Measurements from ENCODE around the gene TRAK2.

The TRAK2 gene

GRCh38 chr2:201466050-201466675 lies 14.9 kb upstream of the TRAK2 start:
- no peak for ATAC-seq (replicated peaks)
- Mint-ChIP-seq H3K36me3 (ENCODE audit: insufficient read depth) (peaks cover 14% of the 10 kb centered on the region), H3K27me3 (no peaks in the 10 kb centered on the region), H3K4me1 (ENCODE audit: low read depth in 2 of 2) (peaks cover 0 to 1% of the 10 kb centered on the region in 2 donors), H3K4me3 (no peak overlapping the region), H3K9me3 (no peaks in the 10 kb centered on the region), H3K27ac (no peak overlapping the region)
- DNase-seq, result no peak

- Mint-ChIP-seq H3K4me3 (no peak overlapping the region), H3K27ac (no peak overlapping the region), H3K4me1 (ENCODE audit: low read depth in 2 of 2) (peaks cover 0 to 1% of the 10 kb centered on the region in 2 donors), H3K27me3 (no peaks in the 10 kb centered on the region), H3K36me3 (ENCODE audit: insufficient read depth) (peaks cover 8% of the 10 kb centered on the region), H3K9me3 (no peaks in the 10 kb centered on the region)
- ATAC-seq (replicated peaks) (no peak), DNase-seq (no peak)
Measured at GRCh38 chr2:201465524-201465971, 14.3 kb upstream of the TRAK2 start.

GRCh38 chr2:201464547-201464946 lies 13.3 kb upstream of the TRAK2 start:
- Mint-ChIP-seq H3K9me3 (no peaks in the 10 kb centered on the region), H3K4me3 (no peak overlapping the region), H3K27me3 (no peaks in the 10 kb centered on the region), H3K4me1 (ENCODE audit: low read depth in 2 of 2) (peaks cover 0 to 1% of the 10 kb centered on the region in 2 donors), H3K36me3 (ENCODE audit: insufficient read depth) (peaks cover 5% of the 10 kb centered on the region), H3K27ac (no peak overlapping the region)
- ATAC-seq (replicated peaks) (no peak), DNase-seq (no peak)

- ATAC-seq (replicated peaks) (no peak), DNase-seq (no peak)
- Mint-ChIP-seq H3K27ac (no peak overlapping the region), H3K9me3 (no peaks in the 10 kb centered on the region), H3K27me3 (no peaks in the 10 kb centered on the region), H3K4me3 (no peak overlapping the region), H3K36me3 (ENCODE audit: insufficient read depth) (peaks cover 4% of the 10 kb centered on the region), H3K4me1 (ENCODE audit: low read depth in 2 of 2) (peaks cover 0 to 1% of the 10 kb centered on the region in 2 donors)
Measured at GRCh38 chr2:201460532-201460931, 9.3 kb upstream of the TRAK2 start.

GRCh38 chr2:201458381-201458780 lies 7.1 kb upstream of the TRAK2 start:
- ATAC-seq (replicated peaks) (no peak), DNase-seq (no peak)
- Mint-ChIP-seq H3K9me3 (no peaks in the 10 kb centered on the region), H3K27ac (no peak overlapping the region), H3K36me3 (ENCODE audit: insufficient read depth) (peaks cover 4% of the 10 kb centered on the region), H3K27me3 (no peaks in the 10 kb centered on the region), H3K4me3 (no peak overlapping the region), H3K4me1 (ENCODE audit: low read depth in 2 of 2) (peaks cover 1 to 5% of the 10 kb centered on the region in 2 donors)

- no peaks in the 10 kb centered on the region for H3K27me3 Mint-ChIP-seq
- no peak overlapping the region for H3K27ac Mint-ChIP-seq
- H3K36me3 Mint-ChIP-seq (ENCODE audit: insufficient read depth), result peaks cover 8% of the 10 kb centered on the region
- no peaks in the 10 kb centered on the region for H3K9me3 Mint-ChIP-seq
- peaks cover 13 to 25% of the 10 kb centered on the region in 2 donors for H3K4me1 Mint-ChIP-seq (ENCODE audit: low read depth in 2 of 2)
- DNase-seq (no peak), ATAC-seq (replicated peaks) (no peak)
- H3K4me3 Mint-ChIP-seq, result peak overlapping the region; percentile 97 to 99
Measured at GRCh38 chr2:201452922-201453643, 1.8 kb upstream of the TRAK2 start.

- Mint-ChIP-seq H3K4me1 (ENCODE audit: low read depth in 2 of 2) (peaks cover 21 to 33% of the 10 kb centered on the region in 2 donors), H3K27me3 (no peaks in the 10 kb centered on the region), H3K27ac (peak overlapping the region in 1 of 2 donors; percentile 68), H3K36me3 (ENCODE audit: insufficient read depth) (peaks cover 8% of the 10 kb centered on the region), H3K4me3 (peak overlapping the region; percentile 97 to 99), H3K9me3 (no peaks in the 10 kb centered on the region)
- DNase-seq, result no peak
- ATAC-seq (replicated peaks), result peak; percentile 13
Measured at GRCh38 chr2:201452058-201452921, 1.0 kb upstream of the TRAK2 start.

- no peaks in the 10 kb centered on the region for H3K27me3 Mint-ChIP-seq
- peaks cover 8% of the 10 kb centered on the region for H3K36me3 Mint-ChIP-seq (ENCODE audit: insufficient read depth)
- no peak for DNase-seq
- H3K27ac Mint-ChIP-seq, result peak overlapping the region; percentile 95 to 96
- H3K4me3 Mint-ChIP-seq, result peak overlapping the region; percentile 97 to 99
- no peaks in the 10 kb centered on the region for H3K9me3 Mint-ChIP-seq
- ATAC-seq (replicated peaks), result peak; percentile 20
- H3K4me1 Mint-ChIP-seq (ENCODE audit: low read depth in 2 of 2), result peaks cover 31 to 46% of the 10 kb centered on the region in 2 donors
Measured at GRCh38 chr2:201450954-201451291, 335 bp downstream of the TRAK2 start.

GRCh38 chr2:201448701-201449100 lies 2.6 kb downstream of the TRAK2 start:
- Mint-ChIP-seq H3K27me3 (no peaks in the 10 kb centered on the region), H3K4me1 (ENCODE audit: low read depth in 2 of 2) (peaks cover 31 to 48% of the 10 kb centered on the region in 2 donors), H3K36me3 (ENCODE audit: insufficient read depth) (peaks cover 8% of the 10 kb centered on the region), H3K4me3 (peak overlapping the region; percentile 5 to 11), H3K9me3 (no peaks in the 10 kb centered on the region), H3K27ac (peak overlapping the region in 1 of 2 donors; percentile 77)
- DNase-seq (no peak), ATAC-seq (replicated peaks) (no peak)

GRCh38 chr2:201448061-201448460 lies 3.2 kb downstream of the TRAK2 start:
- Mint-ChIP-seq H3K4me3 (no peak overlapping the region), H3K9me3 (no peaks in the 10 kb centered on the region), H3K4me1 (ENCODE audit: low read depth in 2 of 2) (peaks cover 31 to 48% of the 10 kb centered on the region in 2 donors), H3K27ac (peak overlapping the region; percentile 49 to 77), H3K36me3 (ENCODE audit: insufficient read depth) (peaks cover 8% of the 10 kb centered on the region), H3K27me3 (no peaks in the 10 kb centered on the region)
- no peak for DNase-seq
- no peak for ATAC-seq (replicated peaks)

GRCh38 chr2:201447086-201447485 lies 4.2 kb downstream of the TRAK2 start:
- Mint-ChIP-seq H3K36me3 (ENCODE audit: insufficient read depth) (peaks cover 8% of the 10 kb centered on the region), H3K9me3 (no peaks in the 10 kb centered on the region), H3K4me1 (ENCODE audit: low read depth in 2 of 2) (peaks cover 28 to 41% of the 10 kb centered on the region in 2 donors), H3K27me3 (no peaks in the 10 kb centered on the region), H3K27ac (peak overlapping the region in 1 of 2 donors; percentile 77), H3K4me3 (peak overlapping the region; percentile 11 to 40)
- no peak for DNase-seq
- ATAC-seq (replicated peaks), result no peak

GRCh38 chr2:201444746-201445465 lies 6.4 kb downstream of the TRAK2 start:
- Mint-ChIP-seq H3K27me3 (no peaks in the 10 kb centered on the region), H3K9me3 (no peaks in the 10 kb centered on the region), H3K27ac (no peak overlapping the region), H3K4me3 (no peak overlapping the region), H3K36me3 (ENCODE audit: insufficient read depth) (peaks cover 3% of the 10 kb centered on the region), H3K4me1 (ENCODE audit: low read depth in 2 of 2) (peaks cover 24 to 40% of the 10 kb centered on the region in 2 donors)
- ATAC-seq (replicated peaks) (no peak), DNase-seq (no peak)

GRCh38 chr2:201441409-201441808 lies 9.8 kb downstream of the TRAK2 start:
- Mint-ChIP-seq H3K36me3 (ENCODE audit: insufficient read depth) (no peaks in the 10 kb centered on the region), H3K27me3 (no peaks in the 10 kb centered on the region), H3K9me3 (no peaks in the 10 kb centered on the region), H3K27ac (no peak overlapping the region), H3K4me1 (ENCODE audit: low read depth in 2 of 2) (peaks cover 12 to 43% of the 10 kb centered on the region in 2 donors), H3K4me3 (no peak overlapping the region)
- ATAC-seq (replicated peaks), result no peak
- DNase-seq, result no peak

Measured in effector memory CD8-positive, alpha-beta T cell (primary cell).